Activated naive CD8-positive, alpha-beta T cell (primary cell): ENCODE measurements around the gene SLC12A2.

Experiments used
- H3K27ac Mint-ChIP-seq: one replicate; pipeline ENCODE4 v1.8.0; 2021; ENCODE audit warnings: mixed read lengths
- H3K27me3 Mint-ChIP-seq: one replicate; pipeline ENCODE4 v1.8.0; 2021; ENCODE audit warnings: mixed read lengths
- H3K36me3 Mint-ChIP-seq: one replicate; pipeline ENCODE4 v1.8.0; 2021; ENCODE audit warnings: mixed read lengths
- H3K4me1 Mint-ChIP-seq: one replicate; pipeline ENCODE4 v1.8.0; 2021; ENCODE audit warnings: low read depth, mixed read lengths
- H3K4me3 Mint-ChIP-seq: one replicate; pipeline ENCODE4 v1.8.0; 2021; ENCODE audit warnings: mild to moderate bottlenecking, mixed read lengths
- H3K9me3 Mint-ChIP-seq: one replicate; pipeline ENCODE4 v1.8.0; 2021; ENCODE audit warnings: low read depth, mixed read lengths

Gene SLC12A2

DNA sequence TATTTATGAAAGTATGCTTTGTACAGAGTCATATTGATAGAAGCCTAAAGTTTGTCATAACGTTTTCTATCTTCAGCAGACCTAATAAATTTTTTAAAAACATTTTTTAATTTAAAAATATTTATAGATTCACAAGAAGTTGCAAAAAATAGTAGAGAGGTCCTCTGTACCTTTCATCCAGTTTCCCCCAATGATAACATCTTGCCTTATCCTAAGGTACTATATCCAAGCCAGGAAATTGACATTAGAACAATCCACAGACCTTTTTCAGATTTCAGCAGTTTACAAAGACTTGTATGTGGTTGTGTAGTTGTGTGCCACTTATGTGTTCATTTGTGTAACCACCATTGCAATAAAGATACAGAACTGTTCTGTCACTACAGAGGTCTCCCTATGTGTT, 88.5 kb downstream of the SLC12A2 start:
- Mint-ChIP-seq H3K9me3 (no peaks in the 10 kb centered on the region), H3K27ac (no peak overlapping the region), H3K4me3 (no peak overlapping the region), H3K27me3 (no peaks in the 10 kb centered on the region), H3K4me1 (no peaks in the 10 kb centered on the region), H3K36me3 (peaks cover 16% of the 10 kb centered on the region)

- Mint-ChIP-seq H3K36me3 (peaks cover 15% of the 10 kb centered on the region), H3K4me1 (no peaks in the 10 kb centered on the region), H3K27ac (no peak overlapping the region), H3K9me3 (no peaks in the 10 kb centered on the region), H3K27me3 (no peaks in the 10 kb centered on the region), H3K4me3 (no peak overlapping the region)
These were observed 91.4 kb downstream of the SLC12A2 start for GRCh38 chr5:128174951-128175350.

DNA sequence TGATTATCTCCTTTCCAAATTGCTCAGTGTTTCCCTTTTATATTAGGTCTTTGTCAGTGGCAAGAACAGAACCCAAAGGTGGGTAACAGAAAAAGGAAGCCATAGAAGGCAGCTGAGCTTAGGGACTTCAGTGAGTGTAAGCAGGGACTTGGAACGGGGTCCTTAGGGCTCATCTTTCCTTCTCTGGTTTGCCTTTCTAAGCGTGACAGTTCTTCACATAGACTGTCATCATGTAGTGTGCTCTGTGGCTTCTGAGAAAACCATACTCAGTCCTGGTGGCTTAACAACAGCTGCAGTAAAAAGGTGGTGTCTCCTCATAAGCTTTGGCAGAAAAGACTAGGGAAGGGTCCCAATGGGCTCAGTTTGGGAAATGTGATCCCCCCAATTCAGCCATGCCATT, 108.8 kb downstream of the SLC12A2 start:
- H3K4me1 Mint-ChIP-seq = peaks cover 13% of the 10 kb centered on the region
- no peaks in the 10 kb centered on the region for H3K27me3 Mint-ChIP-seq
- H3K36me3 Mint-ChIP-seq = peaks cover 6% of the 10 kb centered on the region
- no peak overlapping the region for H3K27ac Mint-ChIP-seq
- H3K9me3 Mint-ChIP-seq = no peaks in the 10 kb centered on the region
- H3K4me3 Mint-ChIP-seq = no peak overlapping the region

DNA sequence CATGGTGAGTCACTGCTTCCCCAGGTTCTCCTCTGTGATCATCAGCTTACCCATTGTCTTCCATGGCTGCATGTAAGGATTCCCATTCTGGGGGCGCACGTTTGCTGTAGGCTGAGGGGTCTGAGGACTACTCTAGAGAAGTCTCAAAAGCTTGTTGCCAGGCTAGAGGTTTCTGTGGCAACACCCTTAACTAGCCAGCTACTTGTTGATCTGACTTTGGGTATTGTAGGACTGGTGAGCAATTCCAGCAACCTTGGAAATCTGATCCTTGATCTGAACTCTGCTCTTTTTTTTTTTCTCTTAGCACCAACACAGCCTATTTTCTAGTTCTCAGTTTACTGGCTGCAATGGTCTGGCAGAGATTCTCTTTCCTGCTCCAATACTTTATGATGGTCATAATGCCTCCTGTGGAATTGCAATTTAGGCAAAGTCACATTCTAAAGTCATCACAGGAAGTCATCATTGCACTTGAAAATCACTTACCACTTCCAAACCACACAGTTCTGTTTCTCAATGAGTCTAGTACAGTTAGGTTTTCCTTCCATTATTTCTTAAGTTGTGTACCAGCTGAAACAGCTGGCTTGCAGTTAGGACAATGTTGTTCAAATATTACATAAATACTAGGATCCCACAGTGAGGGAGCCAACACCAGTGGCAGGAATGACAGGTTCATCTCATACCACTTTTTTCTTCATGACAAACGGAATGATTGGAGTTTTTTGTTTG, 110.3 kb downstream of the SLC12A2 start:
- no peak overlapping the region for H3K27ac Mint-ChIP-seq
- H3K27me3 Mint-ChIP-seq = no peaks in the 10 kb centered on the region
- H3K4me1 Mint-ChIP-seq = peaks cover 27% of the 10 kb centered on the region
- H3K36me3 Mint-ChIP-seq = peaks cover 4% of the 10 kb centered on the region
- no peaks in the 10 kb centered on the region for H3K9me3 Mint-ChIP-seq
- no peak overlapping the region for H3K4me3 Mint-ChIP-seq

GRCh38 chr5:128195316-128195715, 111.8 kb downstream of the SLC12A2 start:
- Mint-ChIP-seq H3K4me3 (no peak overlapping the region), H3K27ac (no peak overlapping the region), H3K9me3 (no peaks in the 10 kb centered on the region), H3K4me1 (peaks cover 30% of the 10 kb centered on the region), H3K27me3 (no peaks in the 10 kb centered on the region), H3K36me3 (peaks cover 4% of the 10 kb centered on the region)

DNA sequence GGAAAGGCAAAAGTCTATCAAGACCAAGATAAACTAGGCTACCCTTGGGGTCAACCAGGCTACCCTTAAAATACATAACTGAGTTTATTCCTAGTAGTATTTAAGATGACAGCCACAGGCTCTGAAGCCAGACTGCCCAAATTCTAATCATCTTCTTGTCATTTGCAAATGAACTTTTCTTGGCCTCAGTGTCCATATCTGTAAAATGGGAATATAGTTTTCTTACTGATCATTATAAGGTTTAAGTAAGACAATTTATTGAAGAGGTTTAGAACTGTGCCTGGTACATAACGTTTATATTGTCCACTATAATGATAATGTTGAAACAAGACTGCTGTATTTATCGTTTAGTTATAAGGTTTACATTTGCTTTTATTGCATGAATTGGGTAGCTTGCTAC, 112.5 kb downstream of the SLC12A2 start:
- Mint-ChIP-seq H3K27me3 (no peaks in the 10 kb centered on the region), H3K36me3 (peaks cover 2% of the 10 kb centered on the region), H3K9me3 (no peaks in the 10 kb centered on the region), H3K27ac (no peak overlapping the region), H3K4me1 (peaks cover 30% of the 10 kb centered on the region), H3K4me3 (no peak overlapping the region)

DNA sequence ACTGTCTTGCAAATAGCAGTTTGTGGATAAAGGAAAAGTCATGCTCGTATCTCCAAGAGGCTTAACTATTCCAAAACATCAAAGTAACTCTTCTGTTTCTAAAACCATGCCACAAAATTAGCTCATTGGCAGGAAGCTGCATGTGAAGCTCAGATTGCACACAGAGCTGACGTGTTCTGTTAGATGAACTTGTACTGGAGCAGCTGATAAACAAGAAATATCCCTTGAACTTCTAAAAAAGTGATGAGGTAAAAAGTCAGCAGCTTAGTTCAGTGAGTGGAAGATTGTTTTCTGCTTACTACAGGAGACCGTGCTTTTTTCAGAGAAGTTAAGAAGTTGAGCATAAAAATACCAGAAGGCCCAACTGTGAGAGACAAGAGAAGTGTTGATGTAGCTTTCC, 113.2 kb downstream of the SLC12A2 start:
- Mint-ChIP-seq H3K36me3 (peaks cover 2% of the 10 kb centered on the region), H3K4me3 (no peak overlapping the region), H3K4me1 (peaks cover 35% of the 10 kb centered on the region), H3K9me3 (no peaks in the 10 kb centered on the region), H3K27ac (peak overlapping the region; percentile 8), H3K27me3 (no peaks in the 10 kb centered on the region)

- H3K4me1 Mint-ChIP-seq = peaks cover 35% of the 10 kb centered on the region
- peak overlapping the region; percentile 68 for H3K27ac Mint-ChIP-seq
- H3K4me3 Mint-ChIP-seq = peak overlapping the region; percentile 35
- no peaks in the 10 kb centered on the region for H3K9me3 Mint-ChIP-seq
- peaks cover 2% of the 10 kb centered on the region for H3K36me3 Mint-ChIP-seq
- H3K27me3 Mint-ChIP-seq = no peaks in the 10 kb centered on the region
These were observed 114.4 kb downstream of the SLC12A2 start for GRCh38 chr5:128197896-128198522.

DNA sequence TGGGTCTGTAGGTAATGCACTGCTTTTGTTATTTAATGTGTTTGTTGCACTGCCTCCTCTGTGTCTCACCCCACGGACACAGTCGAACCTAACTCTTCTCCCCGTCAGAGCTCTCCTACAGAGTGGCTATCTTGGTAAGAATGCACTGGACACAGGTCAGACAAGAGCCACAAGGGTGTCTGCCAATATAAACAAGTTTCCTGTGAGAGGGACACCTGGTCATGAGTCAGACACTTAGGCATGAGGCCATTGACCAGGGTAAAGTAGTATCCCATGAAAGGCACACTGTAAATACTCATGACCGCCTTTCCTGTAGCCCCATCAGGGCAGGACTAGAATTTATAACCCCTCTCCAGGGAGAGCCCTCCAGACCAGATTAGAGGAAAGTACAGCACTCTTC, 115.5 kb downstream of the SLC12A2 start:
- H3K9me3 Mint-ChIP-seq = no peaks in the 10 kb centered on the region
- H3K36me3 Mint-ChIP-seq = peaks cover 2% of the 10 kb centered on the region
- H3K27me3 Mint-ChIP-seq = no peaks in the 10 kb centered on the region
- H3K4me1 Mint-ChIP-seq = peaks cover 35% of the 10 kb centered on the region
- no peak overlapping the region for H3K4me3 Mint-ChIP-seq
- H3K27ac Mint-ChIP-seq = no peak overlapping the region

DNA sequence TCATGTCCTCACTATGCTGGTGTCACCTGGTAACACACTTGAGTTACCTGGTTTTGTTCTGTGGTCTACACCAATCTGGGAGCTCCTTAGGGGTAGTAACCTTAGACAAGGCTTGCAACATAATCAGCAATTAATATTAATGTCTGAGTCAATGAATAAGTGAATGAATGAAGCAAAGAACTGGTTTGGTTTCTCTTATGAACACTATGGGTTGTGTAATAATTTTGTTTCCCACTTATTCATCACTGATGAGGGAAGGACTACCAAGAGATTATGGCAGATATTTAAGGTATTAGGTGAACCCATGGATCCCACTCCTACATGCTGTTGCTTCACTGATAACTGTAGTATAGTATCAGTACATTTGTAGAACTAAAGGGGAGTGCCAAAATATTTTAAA, 116.0 kb downstream of the SLC12A2 start:
- Mint-ChIP-seq H3K4me3 (no peak overlapping the region), H3K27me3 (no peaks in the 10 kb centered on the region), H3K36me3 (peaks cover 2% of the 10 kb centered on the region), H3K4me1 (peaks cover 35% of the 10 kb centered on the region), H3K27ac (no peak overlapping the region), H3K9me3 (no peaks in the 10 kb centered on the region)

DNA sequence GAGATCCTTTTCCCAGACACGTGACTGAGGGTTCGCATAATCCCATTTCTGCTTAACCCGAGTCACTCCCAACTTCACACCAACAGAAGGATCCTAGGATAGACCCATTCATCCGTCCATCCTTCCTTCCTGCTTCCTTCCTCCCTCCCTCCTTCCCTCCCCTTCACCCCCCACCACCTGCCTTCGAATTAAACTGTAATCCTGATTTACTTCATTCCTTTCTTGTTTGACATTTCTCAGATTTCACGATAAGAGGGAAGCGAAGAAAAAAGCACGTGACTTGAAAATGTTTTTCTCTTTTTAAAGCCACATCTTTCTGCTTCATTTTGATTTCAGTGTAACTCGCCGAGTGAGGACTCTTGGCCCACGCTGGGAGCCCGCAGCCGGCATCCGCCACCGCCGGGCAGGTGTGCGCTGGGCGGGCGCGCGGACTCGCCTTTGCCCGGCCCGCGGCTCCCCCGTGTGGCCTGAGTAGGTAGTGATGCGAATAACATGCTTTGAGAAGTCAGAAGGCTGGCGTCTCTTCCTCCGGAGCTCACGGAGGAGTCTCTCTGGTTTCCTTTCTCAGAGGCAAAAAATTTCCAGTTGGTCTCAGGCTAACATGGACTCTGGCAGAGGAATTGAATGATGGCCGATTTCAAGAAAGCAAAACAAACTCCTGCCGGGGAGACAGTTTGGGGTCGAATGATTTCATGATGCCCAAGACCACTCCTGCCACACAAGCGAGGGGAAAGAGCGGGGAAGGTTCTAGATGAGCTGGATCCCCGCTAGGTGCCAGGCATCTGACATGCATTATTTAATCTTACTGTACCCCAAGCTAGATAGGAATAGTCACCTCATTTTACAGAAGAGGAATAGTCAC, 117.7 kb downstream of the SLC12A2 start:
- no peak overlapping the region for H3K4me3 Mint-ChIP-seq
- H3K36me3 Mint-ChIP-seq = no peaks in the 10 kb centered on the region
- H3K9me3 Mint-ChIP-seq = no peaks in the 10 kb centered on the region
- H3K4me1 Mint-ChIP-seq = peaks cover 33% of the 10 kb centered on the region
- H3K27me3 Mint-ChIP-seq = no peaks in the 10 kb centered on the region
- H3K27ac Mint-ChIP-seq = no peak overlapping the region

GRCh38 chr5:128202320-128202719, 118.8 kb downstream of the SLC12A2 start:
- peaks cover 22% of the 10 kb centered on the region for H3K4me1 Mint-ChIP-seq
- H3K27ac Mint-ChIP-seq = no peak overlapping the region
- no peaks in the 10 kb centered on the region for H3K9me3 Mint-ChIP-seq
- H3K4me3 Mint-ChIP-seq = no peak overlapping the region
- H3K36me3 Mint-ChIP-seq = no peaks in the 10 kb centered on the region
- no peaks in the 10 kb centered on the region for H3K27me3 Mint-ChIP-seq

DNA sequence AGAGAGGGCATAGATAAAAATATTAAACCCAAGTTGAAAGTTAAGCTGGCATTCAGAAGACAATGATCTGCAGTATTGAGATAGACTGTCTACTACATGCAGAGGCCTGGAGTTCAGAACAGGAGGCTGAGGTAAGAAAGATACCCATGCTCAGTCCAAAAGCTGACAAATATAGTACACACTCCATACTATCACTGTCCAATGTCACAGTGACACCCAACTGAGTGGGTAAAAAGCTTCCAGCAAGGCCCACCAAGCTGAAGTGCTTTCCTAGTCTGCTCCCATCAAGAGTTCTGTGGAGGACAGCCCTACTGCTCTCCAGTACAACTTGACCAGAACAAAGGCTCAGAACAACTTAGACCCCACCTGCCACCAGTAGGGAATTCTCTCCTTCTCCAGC, 124.9 kb downstream of the SLC12A2 start:
- Mint-ChIP-seq H3K4me1 (no peaks in the 10 kb centered on the region), H3K4me3 (no peak overlapping the region), H3K27me3 (no peaks in the 10 kb centered on the region), H3K9me3 (no peaks in the 10 kb centered on the region), H3K36me3 (no peaks in the 10 kb centered on the region), H3K27ac (no peak overlapping the region)

DNA sequence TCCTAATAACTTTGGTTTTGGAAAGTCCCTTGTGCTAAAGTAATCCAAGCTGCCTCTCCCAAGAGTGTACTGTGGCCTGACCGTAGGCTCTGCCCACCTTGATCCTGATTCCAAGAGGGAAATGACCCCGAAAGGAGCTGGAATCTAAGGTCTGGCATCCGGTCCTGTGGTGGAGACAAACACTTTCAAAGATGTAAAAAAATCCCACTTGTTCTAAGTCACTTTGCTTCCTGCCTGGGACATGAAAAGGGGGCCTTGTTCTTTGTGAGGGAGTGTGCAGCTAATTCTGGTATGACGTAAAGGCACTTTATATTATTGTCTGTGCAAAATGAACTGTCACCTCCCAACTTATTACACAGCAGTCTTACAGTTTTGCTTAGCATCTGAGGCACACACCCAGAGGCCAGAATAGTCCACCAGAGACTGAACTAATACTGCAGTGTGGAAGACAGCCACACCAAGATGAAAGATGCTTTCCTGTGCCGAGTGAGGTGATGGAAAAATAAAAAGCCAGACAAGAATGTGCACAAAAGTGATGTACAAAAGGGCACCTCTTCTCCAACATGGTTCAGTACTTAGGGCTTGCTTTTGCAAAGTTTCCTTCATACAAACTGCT, 128.7 kb downstream of the SLC12A2 start:
- Mint-ChIP-seq H3K27ac (no peak overlapping the region), H3K4me3 (no peak overlapping the region), H3K27me3 (no peaks in the 10 kb centered on the region), H3K36me3 (no peaks in the 10 kb centered on the region), H3K4me1 (no peaks in the 10 kb centered on the region), H3K9me3 (no peaks in the 10 kb centered on the region)

GRCh38 chr5:128213340-128213739, 129.8 kb downstream of the SLC12A2 start:
- no peak overlapping the region for H3K4me3 Mint-ChIP-seq
- no peak overlapping the region for H3K27ac Mint-ChIP-seq
- no peaks in the 10 kb centered on the region for H3K9me3 Mint-ChIP-seq
- no peaks in the 10 kb centered on the region for H3K27me3 Mint-ChIP-seq
- H3K4me1 Mint-ChIP-seq = no peaks in the 10 kb centered on the region
- H3K36me3 Mint-ChIP-seq = no peaks in the 10 kb centered on the region
